HEK293 (cell line): ENCODE data around the gene MICU2.

Source experiments
- FEZF1 ChIP-seq: fragments of 450-650 bp; formaldehyde crosslinking; IDR thresholded peaks from 2 replicates; pipeline ENCODE4 v1.5.1; 2016; ENCODE audit warnings: missing biosample characterization, missing genetic modification characterization
- GFI1B ChIP-seq: fragments of 450-650 bp; formaldehyde crosslinking; IDR thresholded peaks from 2 replicates; pipeline ENCODE4 v1.5.1; 2016; ENCODE audit warnings: missing biosample characterization, missing genetic modification characterization
- GLI2 ChIP-seq: fragments of 450-650 bp; formaldehyde crosslinking; IDR thresholded peaks from 2 replicates; pipeline ENCODE4; 2017; ENCODE audit warnings: missing biosample characterization, missing genetic modification characterization, low read depth, borderline replicate concordance
- GLIS1 ChIP-seq: fragments of 450-650 bp; formaldehyde crosslinking; IDR thresholded peaks from 2 replicates; pipeline ENCODE4 v1.5.1; 2016; ENCODE audit warnings: missing biosample characterization, missing genetic modification characterization
- HOXC10 ChIP-seq: sonication (generic); formaldehyde crosslinking; IDR thresholded peaks from 2 replicates; pipeline ENCODE4 v1.8.1; 2023; ENCODE audit warnings: mild to moderate bottlenecking, missing genetic modification reagents
- KLF10 ChIP-seq: fragments of 450-650 bp; IDR thresholded peaks from 2 replicates; pipeline ENCODE4 v1.5.1; 2018; ENCODE audit warnings: missing biosample characterization, mild to moderate bottlenecking, missing genetic modification characterization
- KLF8 ChIP-seq: fragments of 450-650 bp; formaldehyde crosslinking; IDR thresholded peaks from 2 replicates; pipeline ENCODE4 v1.5.1; 2016; ENCODE audit warnings: missing biosample characterization, missing genetic modification characterization
- KLF9 ChIP-seq: fragments of 450-650 bp; formaldehyde crosslinking; IDR thresholded peaks from 2 replicates; pipeline ENCODE4 v1.5.1; 2016; ENCODE audit warnings: missing biosample characterization, missing genetic modification characterization, low read depth
- PRDM4 ChIP-seq: fragments of 450-650 bp; formaldehyde crosslinking; IDR thresholded peaks from 2 replicates; pipeline ENCODE4 v1.5.1; 2017; ENCODE audit warnings: missing biosample characterization, missing genetic modification characterization
- SCRT1 ChIP-seq: fragments of 450-650 bp; formaldehyde crosslinking; IDR thresholded peaks from 2 replicates; pipeline ENCODE4 v1.5.1; 2016; ENCODE audit warnings: missing biosample characterization, missing genetic modification characterization, borderline replicate concordance
- SCRT2 ChIP-seq: fragments of 450-650 bp; formaldehyde crosslinking; IDR thresholded peaks from 2 replicates; pipeline ENCODE4 v1.5.1; 2016; ENCODE audit warnings: missing biosample characterization, missing genetic modification characterization
- SETDB1 ChIP-seq: IDR thresholded peaks from one replicate; pipeline ENCODE4 v1.6.1; 2017; ENCODE audit warnings: mild to moderate bottlenecking, low read length, moderate library complexity, mixed read lengths; ENCODE audit not compliant: insufficient read length
- TSHZ1 ChIP-seq: fragments of 450-650 bp; formaldehyde crosslinking; IDR thresholded peaks from 2 replicates; pipeline ENCODE4 v1.5.1; 2016; ENCODE audit warnings: missing biosample characterization, missing genetic modification characterization, borderline replicate concordance
- WT1 ChIP-seq: fragments of 450-650 bp; formaldehyde crosslinking; IDR thresholded peaks from 2 replicates; pipeline ENCODE4 v1.5.1; 2016; ENCODE audit warnings: missing biosample characterization, missing genetic modification characterization
- ZBTB49 ChIP-seq: fragments of 450-650 bp; formaldehyde crosslinking; IDR thresholded peaks from 2 replicates; pipeline ENCODE4 v1.5.1; 2016; ENCODE audit warnings: missing biosample characterization, missing genetic modification characterization, low read depth
- ZNF114 ChIP-seq: fragments of 450-650 bp; formaldehyde crosslinking; IDR thresholded peaks from 2 replicates; pipeline ENCODE4 v1.5.0; 2017; ENCODE audit warnings: missing biosample characterization, missing genetic modification characterization
- ZNF121 ChIP-seq: fragments of 450-650 bp; formaldehyde crosslinking; IDR thresholded peaks from 2 replicates; pipeline ENCODE4 v1.5.1; 2016; ENCODE audit warnings: missing biosample characterization, missing genetic modification characterization
- ZNF148 ChIP-seq: fragments of 450-650 bp; formaldehyde crosslinking; IDR thresholded peaks from 2 replicates; pipeline ENCODE4 v1.5.0; 2017; ENCODE audit warnings: missing biosample characterization, missing genetic modification characterization, borderline replicate concordance
- ZNF169 ChIP-seq: fragments of 450-650 bp; formaldehyde crosslinking; IDR thresholded peaks from 2 replicates; pipeline ENCODE4 v1.5.1; 2016; ENCODE audit warnings: missing biosample characterization, missing genetic modification characterization
- ZNF202 ChIP-seq: fragments of 450-650 bp; formaldehyde crosslinking; IDR thresholded peaks from 2 replicates; pipeline ENCODE4 v1.5.1; 2016; ENCODE audit warnings: missing biosample characterization, missing genetic modification characterization, borderline replicate concordance
- ZNF23 ChIP-seq: fragments of 450-650 bp; formaldehyde crosslinking; IDR thresholded peaks from 2 replicates; pipeline ENCODE4 v1.5.1; 2016; ENCODE audit warnings: missing biosample characterization, missing genetic modification characterization, borderline replicate concordance
- ZNF239 ChIP-seq: fragments of 450-650 bp; formaldehyde crosslinking; IDR thresholded peaks from 2 replicates; pipeline ENCODE4 v1.5.1; 2016; ENCODE audit warnings: missing biosample characterization, missing genetic modification characterization
- ZNF488 ChIP-seq: fragments of 450-650 bp; formaldehyde crosslinking; IDR thresholded peaks from 2 replicates; pipeline ENCODE4 v1.5.1; 2016; ENCODE audit warnings: missing biosample characterization, missing genetic modification characterization
- ZNF560 ChIP-seq: fragments of 450-650 bp; formaldehyde crosslinking; IDR thresholded peaks from 2 replicates; pipeline ENCODE4 v1.5.1; 2017; ENCODE audit warnings: missing biosample characterization, missing genetic modification characterization, borderline replicate concordance
- ZNF600 ChIP-seq: fragments of 450-650 bp; formaldehyde crosslinking; IDR thresholded peaks from 2 replicates; pipeline ENCODE4 v1.5.1; 2016; ENCODE audit warnings: missing biosample characterization, missing genetic modification characterization
- ZNF623 ChIP-seq: fragments of 450-650 bp; formaldehyde crosslinking; IDR thresholded peaks from 2 replicates; pipeline ENCODE4 v1.5.1; 2016; ENCODE audit warnings: missing biosample characterization, missing genetic modification characterization
- ZNF701 ChIP-seq: fragments of 450-650 bp; formaldehyde crosslinking; IDR thresholded peaks from 2 replicates; pipeline ENCODE4 v1.5.1; 2016; ENCODE audit warnings: missing biosample characterization, missing genetic modification characterization
- ZSCAN18 ChIP-seq: fragments of 450-650 bp; formaldehyde crosslinking; IDR thresholded peaks from 2 replicates; pipeline ENCODE4 v1.5.1; 2016; ENCODE audit warnings: missing biosample characterization, missing genetic modification characterization

The MICU2 gene

GRCh38 chr13:21458451-21458812, 145.5 kb downstream of the MICU2 start (continued):
- TF ChIP-seq ZBTB49 (tag by site-specific recombination) (no peak), PRDM4 (no peak), ZNF23 (no peak), ZNF114 (tag by site-specific recombination) (no peak), GLIS1 (tag by site-specific recombination) (no peak), KLF10 (tag by site-specific recombination) (no peak), ZNF202 (no peak), TSHZ1 (tag by site-specific recombination) (no peak), KLF9 (peak; percentile 26; the same call in 1 of the 2 replicates), WT1 (tag by site-specific recombination) (no peak), ZNF239 (tag by site-specific recombination) (no peak), FEZF1 (tag by site-specific recombination) (no peak; the same call in 1 of the 2 replicates), SCRT1 (peak; percentile 67; the same call in 1 of the 2 replicates), KLF8 (tag by site-specific recombination) (0 out of 2 replicates have a peak, but pooled peaks have one; percentile 4), ZNF121 (tag by site-specific recombination) (no peak), HOXC10 (no peak), ZNF560 (tag by site-specific recombination) (no peak), GLI2 (tag by site-specific recombination) (no peak), SETDB1 (no peak), ZNF169 (no peak), ZNF600 (no peak), SCRT2 (tag by site-specific recombination) (peak; percentile 90), ZNF623 (tag by site-specific recombination) (no peak), ZNF148 (tag by site-specific recombination) (no peak), ZNF488 (tag by site-specific recombination) (no peak), ZNF701 (tag by site-specific recombination) (no peak), ZSCAN18 (tag by site-specific recombination) (no peak), GFI1B (tag by site-specific recombination) (no peak)
- TF ChIP-seq, all 188 proteins: peak for 5
